Measurements from ENCODE around the gene ATP8B1. TPM values are rescaled to one million over a fixed set of nuclear protein-coding genes. Genes with fewer than 3 reads are reported as not detected.
A peak's percentile ranks its signal among the peaks of the same experiment; 100 is the strongest.

The ATP8B1 gene
- total and polyA plus RNA-seq, 8 donors, result 14.4 to 189 (median 53.3) TPM

DNA sequence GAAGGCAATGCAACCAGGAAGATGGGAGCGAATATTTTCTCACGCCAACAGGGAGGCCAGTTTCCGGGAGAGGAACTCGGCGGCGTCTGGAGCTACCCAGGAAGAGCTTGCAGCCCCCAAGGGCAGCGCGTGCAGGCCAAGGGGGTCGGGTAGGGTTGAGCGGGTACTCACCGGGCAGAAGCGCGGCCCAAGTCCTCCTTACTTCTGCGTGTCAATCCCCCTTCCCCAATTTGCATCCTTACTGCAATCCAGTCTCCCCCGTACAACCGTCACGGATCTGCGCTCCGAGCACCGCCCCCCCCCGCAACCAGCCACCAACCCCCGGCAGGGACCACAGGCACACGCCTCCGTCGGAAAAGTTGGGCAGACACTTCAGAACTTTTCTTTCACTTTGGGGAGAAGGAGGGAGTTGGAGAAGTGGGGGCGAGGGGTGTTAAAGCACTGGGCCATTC, 1.3 kb downstream of the ATP8B1 start:
- TF ChIP-seq, protein P1, sequence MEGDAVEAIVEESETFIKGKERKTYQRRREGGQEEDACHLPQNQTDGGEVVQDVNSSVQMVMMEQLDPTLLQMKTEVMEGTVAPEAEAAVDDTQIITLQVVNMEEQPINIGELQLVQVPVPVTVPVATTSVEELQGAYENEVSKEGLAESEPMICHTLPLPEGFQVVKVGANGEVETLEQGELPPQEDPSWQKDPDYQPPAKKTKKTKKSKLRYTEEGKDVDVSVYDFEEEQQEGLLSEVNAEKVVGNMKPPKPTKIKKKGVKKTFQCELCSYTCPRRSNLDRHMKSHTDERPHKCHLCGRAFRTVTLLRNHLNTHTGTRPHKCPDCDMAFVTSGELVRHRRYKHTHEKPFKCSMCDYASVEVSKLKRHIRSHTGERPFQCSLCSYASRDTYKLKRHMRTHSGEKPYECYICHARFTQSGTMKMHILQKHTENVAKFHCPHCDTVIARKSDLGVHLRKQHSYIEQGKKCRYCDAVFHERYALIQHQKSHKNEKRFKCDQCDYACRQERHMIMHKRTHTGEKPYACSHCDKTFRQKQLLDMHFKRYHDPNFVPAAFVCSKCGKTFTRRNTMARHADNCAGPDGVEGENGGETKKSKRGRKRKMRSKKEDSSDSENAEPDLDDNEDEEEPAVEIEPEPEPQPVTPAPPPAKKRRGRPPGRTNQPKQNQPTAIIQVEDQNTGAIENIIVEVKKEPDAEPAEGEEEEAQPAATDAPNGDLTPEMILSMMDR (IDR thresholded peaks at IDR 0.05), result no peak
- TF ChIP-seq EP300 (IDR thresholded peaks at IDR 0.05) (no peak), POLR2A (IDR thresholded peaks at IDR 0.05) (no peak), POLR2AphosphoS5 (IDR thresholded peaks at IDR 0.05) (no peak)

DNA sequence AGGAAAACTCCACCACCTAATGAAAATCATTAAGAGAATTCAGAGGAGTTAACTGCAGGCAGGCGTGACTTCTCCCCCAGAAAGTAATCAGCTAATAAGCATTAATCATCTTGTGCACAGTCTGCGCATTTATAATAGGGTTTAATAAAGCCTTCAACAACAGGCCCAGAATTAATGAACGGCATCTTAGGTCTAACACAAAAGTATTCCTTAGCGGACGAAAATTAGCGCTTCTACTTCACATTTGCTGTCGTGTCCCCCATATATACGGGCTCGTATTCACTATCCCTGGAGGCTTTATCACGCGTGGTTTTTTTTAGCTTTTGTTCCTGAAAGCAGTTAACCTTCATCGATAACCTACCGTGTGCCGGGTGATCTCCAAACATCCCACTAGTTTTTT, 1.8 kb downstream of the ATP8B1 start:
- Histone ChIP-seq H3K4me3 (peak overlapping the region; percentile 70 to 90 (median 81)), H3K4me1 (peaks cover 38 to 77% (median 54%) of the 10 kb centered on the region in 4 donors), H3K27me3 (peaks cover 0 to 27% (median 5%) of the 10 kb centered on the region in 3 donors), H3K36me3 (no peaks in the 10 kb centered on the region), H3K27ac (peak overlapping the region; percentile 90 to 98 (median 97)), H3K9me3 (no peaks in the 10 kb centered on the region)
- TF ChIP-seq, protein P1 (IDR thresholded peaks at IDR 0.05), result no peak
- TF ChIP-seq EP300 (IDR thresholded peaks at IDR 0.05) (no peak), POLR2AphosphoS5 (IDR thresholded peaks at IDR 0.05) (no peak), POLR2A (IDR thresholded peaks at IDR 0.05) (no peak)
- intact Hi-C loops (cut with DNase I; ENCODE audit: low total_unique reads), result no loop called here
- WGBS, 5 donors, result 13 to 34% (median 22%) methylated on average over 14 of the region's 14 CpGs
- DNase-seq, result peak in 1 of 2 donors; percentile 31

More for the DNA sequence above, 1.3 kb downstream of the ATP8B1 start:
- intact Hi-C loops (cut with DNase I; ENCODE audit: low total_unique reads), result no loop called here
- peak overlapping the region; percentile 70 to 90 (median 81) for H3K4me3 ChIP-seq
- peaks cover 38 to 77% (median 54%) of the 10 kb centered on the region in 4 donors for H3K4me1 ChIP-seq
- no peaks in the 10 kb centered on the region for H3K9me3 ChIP-seq
- peaks cover 0 to 27% (median 5%) of the 10 kb centered on the region in 3 donors for H3K27me3 ChIP-seq
- DNase-seq, result peak; percentile 50 to 75
- 4 to 9% (median 5%) methylated on average over 19 to 26 of the region's 26 CpGs for WGBS, 5 donors
- peak overlapping the region; percentile 90 to 98 (median 97) for H3K27ac ChIP-seq
- H3K36me3 ChIP-seq, result no peaks in the 10 kb centered on the region

DNA sequence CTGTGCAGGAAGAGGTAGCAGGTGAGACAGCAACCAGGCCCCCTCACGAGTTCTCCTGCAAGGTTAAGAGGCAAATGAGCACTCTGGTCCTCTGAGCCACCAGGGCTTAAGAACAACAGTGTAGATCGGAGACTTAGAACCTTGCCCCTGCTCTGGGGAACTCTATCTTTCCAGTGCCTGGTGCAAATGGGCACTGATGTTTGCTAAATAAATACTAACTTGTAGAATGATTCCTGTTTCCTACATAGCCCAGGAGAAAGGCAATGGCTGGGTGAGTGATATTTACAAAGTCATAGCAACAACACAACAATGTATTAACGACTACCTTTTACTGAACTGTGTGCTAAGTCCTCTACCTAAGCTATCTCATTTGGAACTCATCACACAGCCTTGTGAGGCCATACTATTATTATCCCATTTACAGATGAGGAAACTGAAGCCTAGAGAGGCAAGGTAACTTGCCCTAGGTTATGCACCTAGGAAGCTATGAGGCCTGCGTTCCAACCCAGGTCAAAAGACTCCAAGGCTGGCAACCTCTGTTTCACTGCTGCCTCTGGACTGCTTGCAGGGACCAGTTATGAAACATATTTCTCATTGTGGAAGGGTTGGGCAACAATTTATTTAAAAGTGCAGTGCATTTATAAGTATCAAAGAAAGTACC, 4.3 kb downstream of the ATP8B1 start:
- Histone ChIP-seq H3K27me3 (peaks cover 0 to 27% (median 5%) of the 10 kb centered on the region in 3 donors), H3K36me3 (no peaks in the 10 kb centered on the region), H3K27ac (peak overlapping the region; percentile 91 to 98 (median 97)), H3K4me1 (peaks cover 34 to 82% (median 61%) of the 10 kb centered on the region in 4 donors), H3K4me3 (no peak overlapping the region), H3K9me3 (no peaks in the 10 kb centered on the region)
- DNase-seq, result peak; percentile 51 to 65
- TF ChIP-seq EP300 (IDR thresholded peaks at IDR 0.05) (no peak), POLR2AphosphoS5 (IDR thresholded peaks at IDR 0.05) (peak in 2 of 3 donors; percentile 51 to 57), POLR2A (IDR thresholded peaks at IDR 0.05) (no peak)
- TF ChIP-seq, protein P1 (IDR thresholded peaks at IDR 0.05), result no peak
- WGBS, 5 donors, result 36 to 58% (median 44%) methylated on average over 4 of the region's 4 CpGs
- intact Hi-C loops (cut with DNase I; ENCODE audit: low total_unique reads), result no loop called here

- H3K36me3 ChIP-seq, result no peaks in the 10 kb centered on the region
Measured at GRCh38 chr18:57797209-57797651, 5.9 kb downstream of the ATP8B1 start.

More at GRCh38 chr18:57797209-57797651, 5.9 kb downstream of the ATP8B1 start:
- H3K27me3 ChIP-seq, result peaks cover 0 to 11% (median 2%) of the 10 kb centered on the region in 3 donors
- no peaks in the 10 kb centered on the region for H3K9me3 ChIP-seq
- H3K4me3 ChIP-seq, result no peak overlapping the region
- H3K4me1 ChIP-seq, result peaks cover 45 to 88% (median 62%) of the 10 kb centered on the region in 4 donors
- peak overlapping the region; percentile 91 to 98 (median 97) for H3K27ac ChIP-seq
- peak; percentile 83 to 87 for DNase-seq
- intact Hi-C loops (cut with DNase I; ENCODE audit: low total_unique reads), result no loop called here
- TF ChIP-seq POLR2AphosphoS5 (IDR thresholded peaks at IDR 0.05) (peak in 2 of 3 donors; percentile 64 to 70), POLR2A (IDR thresholded peaks at IDR 0.05) (no peak)
- TF ChIP-seq, protein P1 (IDR thresholded peaks at IDR 0.05), result no peak
- 19 to 59% (median 41%) methylated on average over 3 of the region's 3 CpGs for WGBS, 5 donors

Measured in stomach (tissue), 9 donors.